ENCODE measurements around the gene AHSG. TPM values are rescaled to one million over a fixed set of nuclear protein-coding genes. Genes with fewer than 3 reads are reported as not detected.
"Not testable (repeated sequence)": the region's sequence is repeated elsewhere in the genome, so short reads cannot be mapped to it uniquely, and the experiment has no call there.

Gene AHSG
- total RNA-seq, 1 donor from 2014 or later, result not detected

- Histone ChIP-seq H3K27ac (ENCODE audit: low read depth, low read length) (no peak overlapping the region), H3K36me3 (ENCODE audit: insufficient read depth, low read length) (peaks cover 74% of the 10 kb centered on the region), H3K27me3 (ENCODE audit: insufficient read depth, low read length) (no peaks in the 10 kb centered on the region), H3K9ac (ENCODE audit: low read length) (no peak overlapping the region), H3K4me1 (ENCODE audit: insufficient read depth, low read length) (no peaks in the 10 kb centered on the region), H3K79me2 (ENCODE audit: insufficient read depth, low read length) (no peaks in the 10 kb centered on the region), H3K4me3 (ENCODE audit: insufficient read depth, low read depth, low read length) (no peak overlapping the region), H2AFZ (ENCODE audit: low read depth, low read length) (no peak overlapping the region), H3K4me2 (ENCODE audit: low read length) (no peak overlapping the region), H4K20me1 (ENCODE audit: insufficient read depth, low read length) (peaks cover 22% of the 10 kb centered on the region), H3K9me3 (ENCODE audit: insufficient read depth, low read depth, low read length) (no peaks in the 10 kb centered on the region)
- DNase-seq (ENCODE audit: low read depth) (no peak), FAIRE-seq (no peak)
- Mint-ChIP-seq H3K27me3 (ENCODE audit: low read depth, unreplicated experiment) (no peaks in the 10 kb centered on the region), H3K36me3 (ENCODE audit: low read depth, unreplicated experiment) (peaks cover 9% of the 10 kb centered on the region), H3K4me3 (ENCODE audit: unreplicated experiment) (no peak overlapping the region), H3K27ac (ENCODE audit: unreplicated experiment) (no peak overlapping the region), H3K4me1 (ENCODE audit: low read depth, unreplicated experiment) (no peaks in the 10 kb centered on the region), H3K9me3 (ENCODE audit: unreplicated experiment) (no peaks in the 10 kb centered on the region)
- TF ChIP-seq EZH2 (IDR thresholded peaks at IDR 0.05; ENCODE audit: insufficient read depth, low read length), result no peak
These were observed 32.1 kb upstream of the AHSG start for GRCh38 chr3:186580785-186581184.

- Mint-ChIP-seq H3K4me1 (ENCODE audit: low read depth, unreplicated experiment) (no peaks in the 10 kb centered on the region), H3K27ac (ENCODE audit: unreplicated experiment) (no peak overlapping the region), H3K4me3 (ENCODE audit: unreplicated experiment) (no peak overlapping the region), H3K27me3 (ENCODE audit: low read depth, unreplicated experiment) (no peaks in the 10 kb centered on the region), H3K9me3 (ENCODE audit: unreplicated experiment) (no peaks in the 10 kb centered on the region), H3K36me3 (ENCODE audit: low read depth, unreplicated experiment) (peaks cover 9% of the 10 kb centered on the region)
- Histone ChIP-seq H2AFZ (ENCODE audit: low read depth, low read length) (no peak overlapping the region), H3K4me1 (ENCODE audit: insufficient read depth, low read length) (no peaks in the 10 kb centered on the region), H4K20me1 (ENCODE audit: insufficient read depth, low read length) (peaks cover 19% of the 10 kb centered on the region), H3K27me3 (ENCODE audit: insufficient read depth, low read length) (no peaks in the 10 kb centered on the region), H3K79me2 (ENCODE audit: insufficient read depth, low read length) (no peaks in the 10 kb centered on the region), H3K9ac (ENCODE audit: low read length) (no peak overlapping the region), H3K9me3 (ENCODE audit: insufficient read depth, low read depth, low read length) (no peaks in the 10 kb centered on the region), H3K4me3 (ENCODE audit: insufficient read depth, low read depth, low read length) (no peak overlapping the region), H3K4me2 (ENCODE audit: low read length) (no peak overlapping the region), H3K36me3 (ENCODE audit: insufficient read depth, low read length) (peaks cover 66% of the 10 kb centered on the region), H3K27ac (ENCODE audit: low read depth, low read length) (no peak overlapping the region)
- no peak for DNase-seq (ENCODE audit: low read depth)
- TF ChIP-seq EZH2 (IDR thresholded peaks at IDR 0.05; ENCODE audit: insufficient read depth, low read length) (no peak), CTCF (IDR thresholded peaks at IDR 0.05; ENCODE audit: insufficient read depth, low read depth, low read length) (no peak)
- FAIRE-seq, result no peak
These were observed 30.3 kb upstream of the AHSG start for GRCh38 chr3:186582541-186582940.

- no peak overlapping the region for H2AFZ ChIP-seq (ENCODE audit: low read depth, low read length)
- no peaks in the 10 kb centered on the region for H3K27me3 ChIP-seq (ENCODE audit: insufficient read depth, low read length)
- Mint-ChIP-seq H3K36me3 (ENCODE audit: low read depth, unreplicated experiment) (peaks cover 9% of the 10 kb centered on the region), H3K27me3 (ENCODE audit: low read depth, unreplicated experiment) (no peaks in the 10 kb centered on the region), H3K9me3 (ENCODE audit: unreplicated experiment) (no peaks in the 10 kb centered on the region), H3K4me3 (ENCODE audit: unreplicated experiment) (no peak overlapping the region), H3K27ac (ENCODE audit: unreplicated experiment) (no peak overlapping the region), H3K4me1 (ENCODE audit: low read depth, unreplicated experiment) (peaks cover 7% of the 10 kb centered on the region)
- no peaks in the 10 kb centered on the region for H3K79me2 ChIP-seq (ENCODE audit: insufficient read depth, low read length)
- peak; percentile 63 for DNase-seq (ENCODE audit: low read depth)
- no peaks in the 10 kb centered on the region for H3K9me3 ChIP-seq (ENCODE audit: insufficient read depth, low read depth, low read length)
- H4K20me1 ChIP-seq (ENCODE audit: insufficient read depth, low read length), result peaks cover 19% of the 10 kb centered on the region
- H3K4me3 ChIP-seq (ENCODE audit: insufficient read depth, low read depth, low read length), result no peak overlapping the region
- H3K4me2 ChIP-seq (ENCODE audit: low read length), result no peak overlapping the region
- no peak overlapping the region for H3K9ac ChIP-seq (ENCODE audit: low read length)
- no peak for FAIRE-seq
- no peak for TF ChIP-seq EZH2 (IDR thresholded peaks at IDR 0.05; ENCODE audit: insufficient read depth, low read length)
- no peak for TF ChIP-seq CTCF (IDR thresholded peaks at IDR 0.05; ENCODE audit: insufficient read depth, low read depth, low read length)
- H3K27ac ChIP-seq (ENCODE audit: low read depth, low read length), result no peak overlapping the region
- H3K4me1 ChIP-seq (ENCODE audit: insufficient read depth, low read length), result no peaks in the 10 kb centered on the region
- peaks cover 61% of the 10 kb centered on the region for H3K36me3 ChIP-seq (ENCODE audit: insufficient read depth, low read length)
These were observed 29.0 kb upstream of the AHSG start for GRCh38 chr3:186583831-186584230.

- not testable (repeated sequence) for H3K27me3 ChIP-seq (ENCODE audit: insufficient read depth, low read length); H3K27ac ChIP-seq (ENCODE audit: low read depth, low read length); H3K27ac Mint-ChIP-seq (ENCODE audit: unreplicated experiment); H4K20me1 ChIP-seq (ENCODE audit: insufficient read depth, low read length); H3K27me3 Mint-ChIP-seq (ENCODE audit: low read depth, unreplicated experiment); H3K4me1 ChIP-seq (ENCODE audit: insufficient read depth, low read length); H3K9ac ChIP-seq (ENCODE audit: low read length); H3K4me3 Mint-ChIP-seq (ENCODE audit: unreplicated experiment); H3K9me3 ChIP-seq (ENCODE audit: insufficient read depth, low read depth, low read length); H3K9me3 Mint-ChIP-seq (ENCODE audit: unreplicated experiment); DNase-seq (ENCODE audit: low read depth); H3K4me1 Mint-ChIP-seq (ENCODE audit: low read depth, unreplicated experiment); H2AFZ ChIP-seq (ENCODE audit: low read depth, low read length); H3K79me2 ChIP-seq (ENCODE audit: insufficient read depth, low read length); H3K36me3 Mint-ChIP-seq (ENCODE audit: low read depth, unreplicated experiment); H3K4me2 ChIP-seq (ENCODE audit: low read length); FAIRE-seq; H3K4me3 ChIP-seq (ENCODE audit: insufficient read depth, low read depth, low read length)
- peaks cover 42% of the 10 kb centered on the region for H3K36me3 ChIP-seq (ENCODE audit: insufficient read depth, low read length)
These were observed 26.6 kb upstream of the AHSG start for GRCh38 chr3:186586245-186586644.

Data from astrocyte (in vitro differentiated cells and primary cell).